Activated T-cell treated with anti-CD3 and anti-CD28 coated beads, Interleukin-2, amount 50 U/mL, for 4 hours (primary cell): ENCODE measurements around the gene DENND5B. TPM values are rescaled to one million over a fixed set of nuclear protein-coding genes. Genes with fewer than 3 reads are reported as not detected.

Experiments
- ATAC-seq, 2 donors: fragments of 200-7000 bp; cut with Tn5 transposase; one replicate each; pipeline ENCODE4 v1.10.0; 2021
- DNase-seq: peaks from one replicate; pipeline ENCODE4 v3.0.0-alpha.2; 2020
- H3K27me3 Mint-ChIP-seq: one replicate; pipeline ENCODE4 v1.8.0; 2021; ENCODE audit warnings: low read depth, mixed read lengths
- H3K36me3 Mint-ChIP-seq: one replicate; pipeline ENCODE4 v1.8.0; 2022; ENCODE audit warnings: mixed read lengths; ENCODE audit not compliant: insufficient read depth
- H3K4me1 Mint-ChIP-seq: one replicate; pipeline ENCODE4 v1.8.0; 2021; ENCODE audit warnings: low read depth, mixed read lengths
- H3K4me3 Mint-ChIP-seq: one replicate; pipeline ENCODE4 v1.8.0; 2021; ENCODE audit warnings: mild to moderate bottlenecking, moderate library complexity, mixed read lengths
- H3K9me3 Mint-ChIP-seq: one replicate; pipeline ENCODE4 v1.8.0; 2021; ENCODE audit warnings: mixed read lengths
- total RNA-seq, 3 donors: library from RNA; stranded (reverse); gene quantifications; one replicate each; pipeline ENCODE4 v1.2.1, GENCODE V29; 2021

The DENND5B gene
- total RNA-seq, 3 donors from 2014 or later, result 0.10 to 0.33 (median 0.29) TPM

- ATAC-seq (no peak), DNase-seq (no peak)
- Mint-ChIP-seq H3K9me3 (no peaks in the 10 kb centered on the region), H3K4me1 (no peaks in the 10 kb centered on the region), H3K36me3 (no peaks in the 10 kb centered on the region), H3K4me3 (no peak overlapping the region), H3K27me3 (peaks cover 6% of the 10 kb centered on the region)
These were observed 119.1 kb downstream of the DENND5B start for GRCh38 chr12:31471823-31472222.

GRCh38 chr12:31471051-31471450 lies 119.9 kb downstream of the DENND5B start:
- Mint-ChIP-seq H3K9me3 (no peaks in the 10 kb centered on the region), H3K27me3 (peaks cover 3% of the 10 kb centered on the region), H3K36me3 (no peaks in the 10 kb centered on the region), H3K4me3 (no peak overlapping the region), H3K4me1 (no peaks in the 10 kb centered on the region)
- ATAC-seq (no peak), DNase-seq (no peak)

GRCh38 chr12:31470459-31470858 lies 120.5 kb downstream of the DENND5B start:
- DNase-seq, result no peak
- no peak for ATAC-seq
- H3K27me3 Mint-ChIP-seq, result peaks cover 3% of the 10 kb centered on the region
- H3K36me3 Mint-ChIP-seq, result no peaks in the 10 kb centered on the region
- no peaks in the 10 kb centered on the region for H3K9me3 Mint-ChIP-seq
- H3K4me3 Mint-ChIP-seq, result no peak overlapping the region
- H3K4me1 Mint-ChIP-seq, result no peaks in the 10 kb centered on the region

- H3K36me3 Mint-ChIP-seq, result no peaks in the 10 kb centered on the region
- H3K4me1 Mint-ChIP-seq, result no peaks in the 10 kb centered on the region
- no peaks in the 10 kb centered on the region for H3K9me3 Mint-ChIP-seq
- no peaks in the 10 kb centered on the region for H3K27me3 Mint-ChIP-seq
- DNase-seq, result no peak
- ATAC-seq, result no peak
- H3K4me3 Mint-ChIP-seq, result no peak overlapping the region
These were observed 124.2 kb downstream of the DENND5B start for GRCh38 chr12:31466768-31467167.

- H3K36me3 Mint-ChIP-seq, result no peaks in the 10 kb centered on the region
- ATAC-seq, result no peak
- no peak for DNase-seq
These were observed 125.9 kb downstream of the DENND5B start for GRCh38 chr12:31465002-31465401.

GRCh38 chr12:31460024-31460423 lies 130.9 kb downstream of the DENND5B start:
- no peaks in the 10 kb centered on the region for H3K4me1 Mint-ChIP-seq
- ATAC-seq (no peak), DNase-seq (no peak)
- H3K4me3 Mint-ChIP-seq, result no peak overlapping the region
- no peaks in the 10 kb centered on the region for H3K9me3 Mint-ChIP-seq
- H3K27me3 Mint-ChIP-seq, result peaks cover 2% of the 10 kb centered on the region
- H3K36me3 Mint-ChIP-seq, result peaks cover 2% of the 10 kb centered on the region

More at GRCh38 chr12:31465002-31465401, 125.9 kb downstream of the DENND5B start:
- no peak overlapping the region for H3K4me3 Mint-ChIP-seq
- H3K4me1 Mint-ChIP-seq, result no peaks in the 10 kb centered on the region
- no peaks in the 10 kb centered on the region for H3K27me3 Mint-ChIP-seq
- H3K9me3 Mint-ChIP-seq, result no peaks in the 10 kb centered on the region

GRCh38 chr12:31456562-31456961 lies 134.4 kb downstream of the DENND5B start:
- Mint-ChIP-seq H3K36me3 (peaks cover 2% of the 10 kb centered on the region), H3K4me3 (no peak overlapping the region), H3K27me3 (peaks cover 2% of the 10 kb centered on the region), H3K4me1 (no peaks in the 10 kb centered on the region), H3K9me3 (no peaks in the 10 kb centered on the region)
- DNase-seq (no peak), ATAC-seq (no peak)

- Mint-ChIP-seq H3K9me3 (no peaks in the 10 kb centered on the region), H3K27me3 (no peaks in the 10 kb centered on the region), H3K4me1 (no peaks in the 10 kb centered on the region), H3K4me3 (no peak overlapping the region), H3K36me3 (no peaks in the 10 kb centered on the region)
- no peak for ATAC-seq
- no peak for DNase-seq
These were observed 146.2 kb downstream of the DENND5B start for GRCh38 chr12:31444736-31445135.

GRCh38 chr12:31440586-31440985 lies 150.3 kb downstream of the DENND5B start:
- ATAC-seq, result no peak
- Mint-ChIP-seq H3K36me3 (no peaks in the 10 kb centered on the region), H3K4me1 (no peaks in the 10 kb centered on the region), H3K27me3 (no peaks in the 10 kb centered on the region), H3K9me3 (no peaks in the 10 kb centered on the region), H3K4me3 (no peak overlapping the region)
- DNase-seq, result no peak

- Mint-ChIP-seq H3K27me3 (no peaks in the 10 kb centered on the region), H3K36me3 (no peaks in the 10 kb centered on the region), H3K4me3 (no peak overlapping the region), H3K9me3 (no peaks in the 10 kb centered on the region), H3K4me1 (no peaks in the 10 kb centered on the region)
- no peak for ATAC-seq
- no peak for DNase-seq
These were observed 150.8 kb downstream of the DENND5B start for GRCh38 chr12:31440134-31440533.

GRCh38 chr12:31431721-31432240 lies 159.2 kb downstream of the DENND5B start:
- Mint-ChIP-seq H3K4me3 (no peak overlapping the region), H3K27me3 (peaks cover 3% of the 10 kb centered on the region), H3K9me3 (no peaks in the 10 kb centered on the region), H3K4me1 (no peaks in the 10 kb centered on the region), H3K36me3 (no peaks in the 10 kb centered on the region)
- DNase-seq (no peak), ATAC-seq (no peak)

GRCh38 chr12:31423405-31423804 lies 167.5 kb downstream of the DENND5B start:
- Mint-ChIP-seq H3K4me3 (no peak overlapping the region), H3K9me3 (no peaks in the 10 kb centered on the region), H3K36me3 (no peaks in the 10 kb centered on the region), H3K27me3 (peaks cover 3% of the 10 kb centered on the region), H3K4me1 (no peaks in the 10 kb centered on the region)
- ATAC-seq (no peak), DNase-seq (no peak)

- Mint-ChIP-seq H3K4me3 (no peak overlapping the region), H3K9me3 (no peaks in the 10 kb centered on the region), H3K4me1 (no peaks in the 10 kb centered on the region), H3K36me3 (no peaks in the 10 kb centered on the region), H3K27me3 (peaks cover 2% of the 10 kb centered on the region)
- ATAC-seq (no peak), DNase-seq (no peak)
These were observed 178.6 kb downstream of the DENND5B start for GRCh38 chr12:31412292-31412801.

- Mint-ChIP-seq H3K9me3 (no peaks in the 10 kb centered on the region), H3K27me3 (no peaks in the 10 kb centered on the region), H3K4me3 (no peak overlapping the region), H3K4me1 (no peaks in the 10 kb centered on the region), H3K36me3 (no peaks in the 10 kb centered on the region)
- no peak for ATAC-seq
- DNase-seq, result no peak
These were observed 182.2 kb downstream of the DENND5B start for GRCh38 chr12:31408763-31409162.

GRCh38 chr12:31407562-31407961 lies 183.4 kb downstream of the DENND5B start:
- ATAC-seq (no peak), DNase-seq (no peak)
- peaks cover 3% of the 10 kb centered on the region for H3K4me1 Mint-ChIP-seq
- H3K27me3 Mint-ChIP-seq, result no peaks in the 10 kb centered on the region
- no peaks in the 10 kb centered on the region for H3K9me3 Mint-ChIP-seq
- no peak overlapping the region for H3K4me3 Mint-ChIP-seq
- H3K36me3 Mint-ChIP-seq, result no peaks in the 10 kb centered on the region

GRCh38 chr12:31406345-31406744 lies 184.6 kb downstream of the DENND5B start:
- Mint-ChIP-seq H3K9me3 (no peaks in the 10 kb centered on the region), H3K4me1 (peaks cover 3% of the 10 kb centered on the region), H3K27me3 (peaks cover 3% of the 10 kb centered on the region), H3K4me3 (no peak overlapping the region), H3K36me3 (no peaks in the 10 kb centered on the region)
- ATAC-seq, result no peak
- no peak for DNase-seq
